Measurements from ENCODE around the gene SLC25A43.

- TF ChIP-seq CTCF (conservative IDR thresholded peaks at IDR 0.05), result no peak
- TF ChIP-seq EZH2 (IDR thresholded peaks at IDR 0.05; ENCODE audit: low read depth), result no peak
Measured at GRCh38 chrX:119427024-119427794, 28.1 kb downstream of the SLC25A43 start.
